GM18870 (cell line): ENCODE results near the gene GRAMD4.
"Not testable (repeated sequence)": the region's sequence is repeated elsewhere in the genome, so short reads cannot be mapped to it uniquely, and the experiment has no call there.

Experiments
- ATAC-seq: cut with Tn5 transposase; IDR thresholded peaks from one replicate; pipeline ENCODE4 v1.9.1; 2021; ENCODE audit warnings: moderate library complexity; ENCODE audit not compliant: unreplicated experiment

The GRAMD4 gene

GRCh38 chr22:46617986-46618647 lies 2.1 kb upstream of the GRAMD4 start:
- no peak for ATAC-seq

- ATAC-seq, result no peak
Observed at GRCh38 chr22:46618667-46619066, 1.5 kb upstream of the GRAMD4 start.

GRCh38 chr22:46619240-46619829 lies 851 bp upstream of the GRAMD4 start:
- no peak for ATAC-seq

GRCh38 chr22:46620588-46621242 lies 529 bp downstream of the GRAMD4 start:
- ATAC-seq, result no peak

- not testable (repeated sequence) for ATAC-seq
Observed at GRCh38 chr22:46621243-46621930, 1.2 kb downstream of the GRAMD4 start.

- ATAC-seq, result no peak
Observed at GRCh38 chr22:46622081-46622521, 1.9 kb downstream of the GRAMD4 start.

- no peak for ATAC-seq
Observed at GRCh38 chr22:46625113-46625842, 5.1 kb downstream of the GRAMD4 start.

GRCh38 chr22:46625843-46626349 lies 5.7 kb downstream of the GRAMD4 start:
- no peak for ATAC-seq

GRCh38 chr22:46626356-46626755 lies 6.2 kb downstream of the GRAMD4 start:
- no peak for ATAC-seq

- ATAC-seq, result no peak
Observed at GRCh38 chr22:46626911-46627805, 7.0 kb downstream of the GRAMD4 start.

GRCh38 chr22:46627806-46628482 lies 7.8 kb downstream of the GRAMD4 start:
- no peak for ATAC-seq

- no peak for ATAC-seq
Observed at GRCh38 chr22:46628756-46629155, 8.6 kb downstream of the GRAMD4 start.

- no peak for ATAC-seq
Observed at GRCh38 chr22:46629291-46629690, 9.1 kb downstream of the GRAMD4 start.

- ATAC-seq, result no peak
Observed at GRCh38 chr22:46631113-46631512, 10.9 kb downstream of the GRAMD4 start.

- no peak for ATAC-seq
Observed at GRCh38 chr22:46632646-46633249, 12.6 kb downstream of the GRAMD4 start.

- no peak for ATAC-seq
Observed at GRCh38 chr22:46633334-46633890, 13.2 kb downstream of the GRAMD4 start.

GRCh38 chr22:46634011-46634699 lies 14.0 kb downstream of the GRAMD4 start:
- ATAC-seq, result no peak
